Measurements from ENCODE around the gene SPAAR.
A peak's percentile ranks its signal among the peaks of the same experiment; 100 is the strongest.

The SPAAR gene

GRCh38 chr9:35944173-35944572 is 34.9 kb downstream of the SPAAR start:
- Mint-ChIP-seq H3K27me3 (peaks cover 41% of the 10 kb centered on the region), H3K9me3 (no peaks in the 10 kb centered on the region), H3K4me1 (peaks cover 6% of the 10 kb centered on the region), H3K4me3 (no peak overlapping the region), H3K36me3 (no peaks in the 10 kb centered on the region), H3K27ac (no peak overlapping the region)
- no peak for ATAC-seq

- peaks cover 6% of the 10 kb centered on the region for H3K4me1 Mint-ChIP-seq
- no peaks in the 10 kb centered on the region for H3K36me3 Mint-ChIP-seq
- peaks cover 48% of the 10 kb centered on the region for H3K27me3 Mint-ChIP-seq
- no peak overlapping the region for H3K4me3 Mint-ChIP-seq
- no peak overlapping the region for H3K27ac Mint-ChIP-seq
- no peaks in the 10 kb centered on the region for H3K9me3 Mint-ChIP-seq
- ATAC-seq, result no peak
Observed at GRCh38 chr9:35944841-35945240, 35.6 kb downstream of the SPAAR start.

DNA sequence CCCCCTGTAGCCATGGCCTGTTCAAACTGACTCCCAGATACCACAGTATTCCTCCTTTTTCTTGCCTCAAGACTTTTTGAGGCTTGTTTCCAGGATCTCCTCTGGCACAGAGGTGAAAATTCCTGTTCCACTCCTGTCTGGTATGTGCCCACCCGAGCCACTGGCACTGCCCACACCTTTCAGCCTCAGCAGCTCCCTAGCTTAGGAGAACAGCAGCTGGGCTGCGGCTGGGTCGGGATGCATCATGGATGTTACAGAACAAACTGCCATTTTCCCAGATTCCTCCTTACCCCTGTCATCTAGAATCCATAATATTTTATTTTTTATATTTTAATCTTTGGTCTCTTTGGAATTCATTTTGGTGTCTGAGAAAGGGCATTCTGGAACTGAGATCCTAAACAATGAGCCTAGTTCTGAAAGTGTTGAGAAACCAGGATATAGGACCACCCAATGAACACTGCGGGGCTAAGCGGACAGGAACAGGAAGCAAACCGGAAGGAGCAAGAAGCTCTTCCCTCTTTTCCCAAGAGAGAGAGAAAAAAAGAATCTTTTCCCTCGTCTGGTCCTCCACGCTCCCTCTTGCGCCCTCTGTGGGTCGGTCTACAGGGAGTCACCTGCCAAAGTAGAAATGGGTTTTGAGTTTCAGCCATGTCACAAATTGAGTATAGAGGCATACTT is 36.2 kb downstream of the SPAAR start:
- H3K27me3 Mint-ChIP-seq, result peaks cover 52% of the 10 kb centered on the region
- no peak overlapping the region for H3K27ac Mint-ChIP-seq
- peaks cover 6% of the 10 kb centered on the region for H3K4me1 Mint-ChIP-seq
- ATAC-seq, result no peak
- H3K9me3 Mint-ChIP-seq, result no peaks in the 10 kb centered on the region
- no peak overlapping the region for H3K4me3 Mint-ChIP-seq
- H3K36me3 Mint-ChIP-seq, result no peaks in the 10 kb centered on the region

DNA sequence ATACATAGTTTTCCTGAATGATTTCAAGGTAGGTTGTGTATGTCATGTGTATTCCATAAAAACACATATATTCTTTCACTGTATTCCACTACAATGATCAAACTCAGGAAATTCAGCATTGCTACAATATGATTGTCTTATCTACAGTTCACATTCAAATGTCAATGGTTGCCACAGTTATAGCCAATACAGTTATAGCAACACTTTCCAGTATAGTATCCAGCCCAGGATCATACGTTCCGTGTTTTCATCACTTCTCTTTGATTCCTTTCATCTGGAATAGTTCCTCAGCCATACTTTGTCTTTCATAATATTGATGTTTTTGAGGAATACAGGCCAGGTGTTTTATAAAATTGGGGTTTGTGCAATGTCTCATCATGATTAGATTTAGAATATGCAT is 39.2 kb downstream of the SPAAR start:
- H3K27me3 Mint-ChIP-seq, result peaks cover 64% of the 10 kb centered on the region

DNA sequence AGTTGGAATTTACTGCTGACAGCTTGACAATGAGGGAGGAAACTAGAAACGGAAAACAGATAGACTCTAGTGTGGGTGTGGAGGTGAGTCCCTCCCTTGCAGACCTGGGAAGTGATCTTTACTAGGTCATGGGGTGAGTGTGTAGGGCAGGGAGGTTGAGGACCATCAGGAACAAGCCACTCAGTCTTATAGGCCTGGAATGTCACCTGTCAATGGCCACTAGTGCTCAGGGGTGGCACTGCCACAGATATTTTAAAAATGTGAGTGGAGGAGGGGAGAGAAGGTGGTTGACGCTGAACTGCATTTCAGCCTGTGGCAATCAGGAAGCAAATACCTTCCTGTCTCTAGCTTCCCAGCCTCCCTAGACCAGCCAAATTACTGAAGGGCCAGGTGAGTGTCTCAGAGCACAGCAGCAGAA is 39.6 kb downstream of the SPAAR start:
- H3K4me3 Mint-ChIP-seq, result no peak overlapping the region
- H3K9me3 Mint-ChIP-seq, result no peaks in the 10 kb centered on the region
- peaks cover 6% of the 10 kb centered on the region for H3K4me1 Mint-ChIP-seq
- H3K27ac Mint-ChIP-seq, result no peak overlapping the region
- H3K27me3 Mint-ChIP-seq, result peaks cover 60% of the 10 kb centered on the region
- no peak for ATAC-seq
- no peaks in the 10 kb centered on the region for H3K36me3 Mint-ChIP-seq

More for the DNA sequence above, 39.2 kb downstream of the SPAAR start:
- Mint-ChIP-seq H3K27ac (no peak overlapping the region), H3K4me1 (peaks cover 6% of the 10 kb centered on the region), H3K36me3 (no peaks in the 10 kb centered on the region), H3K9me3 (no peaks in the 10 kb centered on the region), H3K4me3 (no peak overlapping the region)
- ATAC-seq, result no peak

DNA sequence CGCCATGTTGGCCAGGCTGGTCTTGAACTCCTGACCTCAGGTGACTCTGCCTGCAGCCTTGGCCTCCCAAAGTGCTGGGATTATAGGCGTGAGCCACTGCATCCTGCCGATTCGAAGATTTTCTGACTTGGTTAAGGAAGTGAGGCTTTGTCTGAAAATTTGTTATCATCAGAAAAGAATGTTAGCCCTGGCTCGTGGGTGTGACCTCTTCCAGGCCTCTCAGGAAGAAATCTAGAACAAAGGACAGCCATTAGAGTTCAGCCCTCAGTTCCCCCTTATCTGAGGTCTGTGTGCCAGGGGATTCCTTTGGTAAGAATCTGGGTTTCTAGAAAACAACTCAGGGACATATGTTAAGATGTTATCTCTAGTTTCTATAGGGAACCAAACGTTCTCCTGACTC is 42.4 kb downstream of the SPAAR start:
- no peaks in the 10 kb centered on the region for H3K4me1 Mint-ChIP-seq
- H3K27me3 Mint-ChIP-seq, result peaks cover 51% of the 10 kb centered on the region
- no peak for ATAC-seq
- H3K36me3 Mint-ChIP-seq, result no peaks in the 10 kb centered on the region
- H3K9me3 Mint-ChIP-seq, result no peaks in the 10 kb centered on the region
- H3K27ac Mint-ChIP-seq, result no peak overlapping the region
- H3K4me3 Mint-ChIP-seq, result no peak overlapping the region

DNA sequence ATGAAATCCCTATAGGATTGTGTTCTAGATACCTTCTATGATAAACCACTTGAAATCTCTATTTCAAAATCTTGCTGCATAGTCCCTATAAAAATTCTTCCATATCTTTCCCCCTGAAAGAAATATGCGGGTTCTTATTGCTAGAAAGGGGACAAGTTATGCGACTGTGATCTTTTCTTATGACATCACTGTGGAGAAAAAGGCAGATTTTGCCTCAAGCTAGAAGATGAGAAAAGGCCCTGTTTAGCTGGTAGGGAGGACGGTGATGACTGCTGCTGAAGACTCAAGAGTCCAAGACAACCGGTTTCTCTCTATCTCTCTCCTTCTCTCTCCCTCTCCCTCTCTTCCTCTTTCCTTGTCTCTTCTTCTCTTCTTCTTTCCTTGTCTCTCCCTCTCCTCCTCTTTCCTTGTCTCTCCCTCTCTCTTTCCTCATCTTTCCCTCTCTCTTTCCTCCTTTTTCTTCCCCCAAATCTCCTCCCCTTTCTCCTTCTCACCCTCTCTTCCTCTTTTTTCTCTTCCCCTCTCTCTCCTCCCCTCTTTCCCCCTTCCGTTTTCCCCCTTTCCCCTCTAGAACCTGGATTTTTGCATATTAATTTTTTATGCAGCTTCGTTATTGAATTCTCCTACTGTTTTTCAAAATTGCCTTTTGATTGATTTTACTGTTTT is 43.4 kb downstream of the SPAAR start:
- Mint-ChIP-seq H3K4me3 (no peak overlapping the region), H3K27me3 (peaks cover 61% of the 10 kb centered on the region), H3K27ac (no peak overlapping the region), H3K36me3 (no peaks in the 10 kb centered on the region), H3K9me3 (no peaks in the 10 kb centered on the region), H3K4me1 (no peaks in the 10 kb centered on the region)
- ATAC-seq, result no peak

GRCh38 chr9:35954942-35955546 is 45.8 kb downstream of the SPAAR start:
- peak; percentile 65 for ATAC-seq
- no peak overlapping the region for H3K27ac Mint-ChIP-seq

DNA sequence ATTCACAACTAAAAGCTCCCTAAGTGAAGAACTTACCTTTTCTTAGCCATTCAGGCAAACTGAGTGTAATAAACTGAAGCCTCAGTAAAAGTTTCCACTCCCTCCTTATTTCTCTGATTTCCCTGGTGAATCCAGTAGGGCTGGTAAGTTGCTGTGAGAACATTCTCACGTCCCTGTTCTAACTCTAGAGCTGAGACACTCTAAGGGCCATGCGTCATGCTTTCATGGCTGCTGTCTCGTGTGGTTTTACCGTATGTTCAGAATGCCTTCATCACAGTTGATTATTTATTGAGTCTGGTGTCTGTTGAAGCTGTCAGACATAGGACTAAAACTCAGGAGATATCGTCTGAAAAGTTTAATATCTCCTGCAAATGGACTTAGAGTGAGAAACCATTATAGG is 47.4 kb downstream of the SPAAR start:
- H3K9me3 Mint-ChIP-seq, result no peaks in the 10 kb centered on the region
- H3K4me1 Mint-ChIP-seq, result no peaks in the 10 kb centered on the region
- no peak overlapping the region for H3K27ac Mint-ChIP-seq
- no peak overlapping the region for H3K4me3 Mint-ChIP-seq
- H3K36me3 Mint-ChIP-seq, result no peaks in the 10 kb centered on the region
- ATAC-seq, result no peak
- H3K27me3 Mint-ChIP-seq, result peaks cover 54% of the 10 kb centered on the region

More at GRCh38 chr9:35954942-35955546, 45.8 kb downstream of the SPAAR start:
- H3K4me3 Mint-ChIP-seq, result no peak overlapping the region
- H3K9me3 Mint-ChIP-seq, result no peaks in the 10 kb centered on the region
- no peaks in the 10 kb centered on the region for H3K4me1 Mint-ChIP-seq
- peaks cover 51% of the 10 kb centered on the region for H3K27me3 Mint-ChIP-seq
- H3K36me3 Mint-ChIP-seq, result no peaks in the 10 kb centered on the region

GRCh38 chr9:35958104-35958837 is 49.0 kb downstream of the SPAAR start, which contains the start of gene OR2S2:
Gene OR2S2 (minus strand): TSS chr9:35958154. CDS start chr9:35958098, 56 bp downstream.
- no peak for ATAC-seq
- H3K4me3 Mint-ChIP-seq, result no peak within 1 kb of the TSS
- no peaks in the 10 kb centered on the region for H3K36me3 Mint-ChIP-seq
- H3K27me3 Mint-ChIP-seq, result peaks cover 49% of the 10 kb centered on the region
- H3K27ac Mint-ChIP-seq, result no peak within 1 kb of the TSS
- no peaks in the 10 kb centered on the region for H3K4me1 Mint-ChIP-seq
- no peaks in the 10 kb centered on the region for H3K9me3 Mint-ChIP-seq

DNA sequence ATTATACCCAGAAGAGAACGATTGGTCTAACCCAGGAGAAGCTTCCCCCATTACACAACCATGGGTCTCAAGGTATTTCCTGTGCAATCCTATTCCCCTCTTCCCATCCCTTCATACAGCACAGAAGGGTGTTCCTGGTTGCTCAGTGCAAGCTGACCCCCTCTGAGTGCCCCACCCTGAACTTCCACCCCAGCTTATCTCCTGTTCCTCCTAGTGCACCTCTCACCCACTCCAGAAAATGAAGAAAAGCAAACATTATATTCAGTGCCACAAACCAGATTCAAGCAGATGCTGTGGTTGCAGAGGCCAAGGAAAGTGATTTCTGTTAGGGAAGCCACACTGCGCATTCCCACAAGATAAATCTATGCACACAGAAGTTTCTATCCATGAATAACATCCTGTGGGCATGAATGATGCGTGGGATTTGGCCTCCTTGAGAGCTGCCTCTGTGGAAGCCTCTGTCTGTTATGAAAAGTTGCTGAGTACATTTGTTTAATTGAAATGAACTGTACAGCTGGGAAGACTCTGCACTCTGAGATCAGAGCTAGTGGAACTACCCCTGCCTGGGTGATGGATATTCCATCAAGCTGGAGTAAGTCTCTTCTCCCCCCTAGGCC is 50.9 kb downstream of the SPAAR start:
- Mint-ChIP-seq H3K27ac (no peak overlapping the region), H3K9me3 (no peaks in the 10 kb centered on the region), H3K4me1 (no peaks in the 10 kb centered on the region), H3K36me3 (no peaks in the 10 kb centered on the region), H3K4me3 (no peak overlapping the region), H3K27me3 (peaks cover 39% of the 10 kb centered on the region)
- no peak for ATAC-seq
